ENCODE data around the gene KIAA1755.

DNA sequence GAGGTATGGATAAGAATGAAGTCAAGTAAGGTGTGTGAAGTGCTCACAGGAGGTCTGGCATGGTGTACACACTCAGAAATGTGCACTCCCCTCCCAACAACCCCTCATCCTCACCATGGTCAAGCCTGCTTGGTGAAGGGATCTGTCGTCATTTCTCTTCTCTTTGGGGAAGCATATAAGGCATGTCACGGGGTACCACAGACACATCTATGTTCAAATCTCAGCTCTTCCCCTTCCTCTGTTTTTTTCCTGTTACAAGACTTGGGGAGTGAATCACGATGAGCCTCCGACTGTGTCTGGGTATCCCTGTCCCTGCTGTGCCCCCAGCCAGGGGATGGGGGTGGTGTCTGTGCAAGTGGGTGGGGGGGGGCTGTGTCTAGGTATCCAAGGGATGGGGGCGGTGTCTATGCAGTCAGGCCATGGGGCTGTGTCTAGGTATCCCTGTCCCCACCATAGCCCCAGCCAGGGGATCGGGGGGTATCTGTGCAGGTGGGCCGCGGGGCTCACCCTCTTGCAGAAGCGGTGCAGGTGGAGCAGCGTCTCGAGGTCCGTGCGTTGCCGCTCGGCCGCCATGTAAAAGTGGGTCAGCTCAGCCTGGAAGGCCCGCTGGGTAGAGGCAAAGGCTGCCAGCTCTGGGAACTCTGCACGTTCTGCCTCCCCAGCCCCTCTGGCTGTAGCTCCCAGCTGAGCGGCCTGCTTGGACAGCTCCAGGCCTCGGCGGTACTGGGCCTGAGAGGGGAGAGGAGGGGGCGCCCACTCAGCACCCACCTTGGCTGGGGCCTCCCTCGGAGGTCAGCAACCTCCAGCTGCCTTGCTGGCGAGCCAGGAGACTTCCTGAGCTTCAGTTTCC lies 43.6 kb downstream of the KIAA1755 start:
- TF ChIP-seq EZH2 (IDR thresholded peaks at IDR 0.05; ENCODE audit: borderline replicate concordance, low read depth, low read length, poor library complexity, severe bottlenecking), result no peak
- TF ChIP-seq, protein P1, sequence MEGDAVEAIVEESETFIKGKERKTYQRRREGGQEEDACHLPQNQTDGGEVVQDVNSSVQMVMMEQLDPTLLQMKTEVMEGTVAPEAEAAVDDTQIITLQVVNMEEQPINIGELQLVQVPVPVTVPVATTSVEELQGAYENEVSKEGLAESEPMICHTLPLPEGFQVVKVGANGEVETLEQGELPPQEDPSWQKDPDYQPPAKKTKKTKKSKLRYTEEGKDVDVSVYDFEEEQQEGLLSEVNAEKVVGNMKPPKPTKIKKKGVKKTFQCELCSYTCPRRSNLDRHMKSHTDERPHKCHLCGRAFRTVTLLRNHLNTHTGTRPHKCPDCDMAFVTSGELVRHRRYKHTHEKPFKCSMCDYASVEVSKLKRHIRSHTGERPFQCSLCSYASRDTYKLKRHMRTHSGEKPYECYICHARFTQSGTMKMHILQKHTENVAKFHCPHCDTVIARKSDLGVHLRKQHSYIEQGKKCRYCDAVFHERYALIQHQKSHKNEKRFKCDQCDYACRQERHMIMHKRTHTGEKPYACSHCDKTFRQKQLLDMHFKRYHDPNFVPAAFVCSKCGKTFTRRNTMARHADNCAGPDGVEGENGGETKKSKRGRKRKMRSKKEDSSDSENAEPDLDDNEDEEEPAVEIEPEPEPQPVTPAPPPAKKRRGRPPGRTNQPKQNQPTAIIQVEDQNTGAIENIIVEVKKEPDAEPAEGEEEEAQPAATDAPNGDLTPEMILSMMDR (conservative IDR thresholded peaks at IDR 0.05; ENCODE audit: low read depth, low read length), result no peak
